ENCODE measurements around the gene SETBP1.
"Not testable (repeated sequence)": the region's sequence is repeated elsewhere in the genome, so short reads cannot be mapped to it uniquely, and the experiment has no call there.

DNA sequence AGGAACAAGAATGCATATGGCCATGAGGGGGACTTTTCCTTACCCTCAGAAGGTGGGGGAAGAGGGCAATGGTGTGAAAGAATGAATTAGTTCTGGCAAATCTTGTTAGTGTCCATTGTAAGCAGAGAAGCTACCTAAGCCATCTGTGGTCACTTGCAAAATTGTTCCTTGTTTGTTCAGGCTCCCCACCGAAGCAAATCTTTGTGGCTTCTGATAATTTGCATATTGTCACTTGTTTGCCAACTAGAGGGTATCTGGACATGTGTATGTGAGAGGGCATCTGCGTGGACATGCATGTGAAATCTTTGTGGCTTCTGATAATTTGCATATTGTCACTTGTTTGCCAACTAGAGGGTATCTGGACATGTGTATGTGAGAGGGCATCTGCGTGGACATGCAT lies 41.1 kb downstream of the SETBP1 start:
- not testable (repeated sequence) for TF ChIP-seq CTCF (conservative IDR thresholded peaks at IDR 0.05 in 1 of 2, IDR thresholded peaks at IDR 0.05 in 1 of 2; ENCODE audit: extremely low read depth in 1 of 2, insufficient read depth in 1 of 2, low read depth in 1 of 2, low read length in 2 of 2); EZH2 (IDR thresholded peaks at IDR 0.05; ENCODE audit: borderline replicate concordance, low read length)
